GM12878 (cell line): ENCODE results near the gene SPATA16. TPM values are rescaled to one million over a fixed set of nuclear protein-coding genes. Genes with fewer than 3 reads are reported as not detected.

Experiments
- ATAC-seq: fragments of 200-7000 bp; cut with Tn5 transposase; 3 replicates; pipeline ENCODE4 v1.9.1; 2020; ENCODE audit warnings: mild to moderate bottlenecking, moderate library complexity
- BruUV-seq: library from RNA; stranded (reverse); fragments of 400-500 nt; replicated peaks from 2 replicates; lab custom pipeline; 2021; lab: Mats Ljungman, UMichigan
- CTCF ChIA-PET: fragments of 300-600 bp; sonication (Branson Sonifier 250); formaldehyde crosslinking; extraction: SDS; loops from one replicate; lab custom pipeline; 2021; ENCODE audit warnings: inconsistent platforms; lab: Yijun Ruan, JAX
- POLR2A ChIA-PET: fragments of 350-600 bp; formaldehyde crosslinking; extraction: SDS; loops from one replicate; lab custom pipeline; 2021; ENCODE audit warnings: inconsistent platforms; lab: Charles Lee
- RAD21 ChIA-PET: fragments of 300-600 bp; sonication (Branson Sonifier 250); formaldehyde crosslinking; loops from one replicate; lab custom pipeline; 2023; ENCODE audit warnings: antibody characterized with exemption; ENCODE audit not compliant: unreplicated experiment; lab: Charles Lee
- SMC1A ChIA-PET: fragments of 300-600 bp; sonication (Branson Sonifier 250); formaldehyde crosslinking; loops from one replicate; lab custom pipeline; 2023; ENCODE audit not compliant: unreplicated experiment, uncharacterized antibody; lab: Charles Lee
- DNase-seq: peaks from one replicate; pipeline ENCODE4 v3.0.0-alpha.2; 2011; ENCODE audit warnings: low read depth, low spot score
- FAIRE-seq: peaks from 3 replicates; lab custom pipeline; 2011; peaks lifted over from hg19 to GRCh38; lab: Jason Lieb, UNC
- H2AFZ ChIP-seq: 2 replicates; pipeline ENCODE4 v1.6.0; 2011; ENCODE audit warnings: low read depth, low read length, control low read depth; ENCODE audit not compliant: control insufficient read depth
- H3K27ac ChIP-seq: 2 replicates; pipeline ENCODE4 v1.5.1; 2011; ENCODE audit warnings: control low read depth; ENCODE audit not compliant: control insufficient read depth, insufficient read depth
- H3K27me3 ChIP-seq, 2 experiments: replicated peaks in 1 of 2; 2 replicates each; pipeline versions ENCODE4 v1.6.0 to v1.6.1; 2011; ENCODE audit warnings: low read length in 1 of 2; ENCODE audit not compliant: control insufficient read depth in 2 of 2, insufficient read depth in 2 of 2
- H3K36me3 ChIP-seq, 2 experiments: 2 replicates each; pipeline ENCODE4 v1.5.1; 2011; ENCODE audit warnings: low read length in 1 of 2; ENCODE audit not compliant: control insufficient read depth in 2 of 2, insufficient read depth in 2 of 2
- H3K4me1 ChIP-seq: 2 replicates; pipeline ENCODE4 v1.6.1; 2011; ENCODE audit warnings: mild to moderate bottlenecking, low read length, moderate library complexity, mixed read lengths; ENCODE audit not compliant: control insufficient read depth, insufficient read depth
- H3K4me2 ChIP-seq: 2 replicates; pipeline ENCODE4 v1.6.0; 2011; ENCODE audit warnings: control low read depth; ENCODE audit not compliant: control insufficient read depth, insufficient read depth
- H3K4me3 ChIP-seq: fragments of 200-600 bp; sonication (generic); 2 replicates; pipeline ENCODE4 v1.5.1; 2016
- H3K79me2 ChIP-seq: 2 replicates; pipeline ENCODE4 v1.6.0; 2011; ENCODE audit warnings: low read length; ENCODE audit not compliant: control insufficient read depth, insufficient read depth
- H3K9ac ChIP-seq: 2 replicates; pipeline ENCODE4 v1.8.0; 2011; ENCODE audit warnings: low read length, control low read depth, mixed read lengths; ENCODE audit not compliant: control insufficient read depth, insufficient read depth
- H3K9me3 ChIP-seq: replicated peaks from 3 replicates; pipeline ENCODE4 v1.5.1; 2011; ENCODE audit warnings: mild to moderate bottlenecking, low read length; ENCODE audit not compliant: control insufficient read depth, insufficient read depth
- H4K20me1 ChIP-seq: 2 replicates; pipeline ENCODE4 v1.6.0; 2011; ENCODE audit not compliant: control insufficient read depth, insufficient read depth
- BMI1 ChIP-seq: fragments of 450-650 bp; IDR thresholded peaks from 2 replicates; pipeline ENCODE4 v1.6.1; 2016; ENCODE audit warnings: mild to moderate bottlenecking, moderate library complexity, borderline replicate concordance
- DPF2 ChIP-seq: fragments of 450-650 bp; IDR thresholded peaks from 2 replicates; pipeline ENCODE4 v1.6.1; 2017; ENCODE audit warnings: mild to moderate bottlenecking
- ESRRA ChIP-seq: IDR thresholded peaks from 2 replicates; pipeline ENCODE4 v1.6.1; 2012; ENCODE audit warnings: mild to moderate bottlenecking, low read length, improper control_type of control experiment
- FOXK2 ChIP-seq: fragments of 450-650 bp; IDR thresholded peaks from 2 replicates; pipeline ENCODE4 v1.6.1; 2017; ENCODE audit warnings: mild to moderate bottlenecking, moderate library complexity
- GATAD2B ChIP-seq: fragments of 450-650 bp; conservative IDR thresholded peaks from 2 replicates; pipeline ENCODE4 v1.6.1; 2017; ENCODE audit warnings: low read depth, mild to moderate bottlenecking, moderate library complexity
- HDAC2 ChIP-seq: fragments of 200-600 bp; sonication (generic); IDR thresholded peaks from 2 replicates; pipeline ENCODE4 v1.6.1; 2017
- RAD21 ChIP-seq: IDR thresholded peaks from 2 replicates; pipeline ENCODE4 v1.6.1; 2011; ENCODE audit warnings: mild to moderate bottlenecking, low read depth, low read length, moderate library complexity; ENCODE audit not compliant: insufficient read depth
- TAF1 ChIP-seq: IDR thresholded peaks from 2 replicates; pipeline ENCODE4 v1.6.1; 2011; ENCODE audit warnings: mild to moderate bottlenecking, low read depth, low read length, borderline replicate concordance
- ZBED1 ChIP-seq: IDR thresholded peaks from 2 replicates; pipeline ENCODE4 v1.6.1; 2016; ENCODE audit warnings: borderline replicate concordance
- ZSCAN29 ChIP-seq: fragments of 450-650 bp; IDR thresholded peaks from 2 replicates; pipeline ENCODE4 v1.6.1; 2017; ENCODE audit warnings: mild to moderate bottlenecking, moderate library complexity
- WGBS: methylation state at CpG from one replicate; pipeline ENCODE4 v1.1.6; 2016; ENCODE audit warnings: low lambda C conversion rate; ENCODE audit not compliant: insufficient replicate concordance, insufficient coverage; ENCODE audit errors: missing lambda C conversion rate; 5-methylcytosine and 5-hydroxymethylcytosine counted together
- in situ Hi-C: fragments of 300-500 bp; cut with MboI; formaldehyde crosslinking; loops from 9 replicates; pipeline ENCODE4 v1.14.3; 2018; ENCODE audit warnings: mixed read lengths
- intact Hi-C: fragments of 100-400 bp; cut with micrococcal nuclease; formaldehyde crosslinking; loops from one replicate; pipeline ENCODE4 v1.14.2; 2022; ENCODE audit not compliant: unreplicated experiment
- polyA plus RNA-seq, 11 experiments: library from polyadenylated mRNA; depleted of rRNA in 4 of 11; unstranded in 6 of 11; stranded (reverse) in 5 of 11; fragments of >200 nt; fragmentation: Nextera tagmentation in 4 of 11; fragmentation: Illumina TruSeq in 1 of 11; extraction: Ambion mirVana in 4 of 11; extraction: Trizol in 1 of 11; gene quantifications; 1 replicate in 1 of 11; 2 replicates in 10 of 11; pipeline versions ENCODE4 v1.2.1 to v1.2.3, GENCODE V29; 2011 to 2016; ENCODE audit warnings: inconsistent platforms in 2 of 11, missing spikeins in 2 of 11, low read depth in 1 of 11
- total RNA-seq, 4 experiments: library from RNA; depleted of rRNA in 3 of 4; stranded (reverse); fragments of >200 nt in 3 of 4; fragmentation: Illumina TruSeq in 1 of 4; extraction: Trizol in 1 of 4; gene quantifications; 2 replicates each; pipeline versions ENCODE4 v1.2.1 to v1.2.3, GENCODE V29; 2013 to 2021
- TF ChIP-seq, protein P1 (sequence below): fragments of 450-650 bp; IDR thresholded peaks from 2 replicates; pipeline ENCODE4 v1.6.1; 2018; ENCODE audit warnings: mild to moderate bottlenecking, low read depth, moderate library complexity; ENCODE audit not compliant: partially characterized antibody
- TF ChIP-seq, protein P2 (sequence below): fragments of 450-650 bp; IDR thresholded peaks from 2 replicates; pipeline ENCODE4 v1.6.1; 2016; ENCODE audit warnings: mild to moderate bottlenecking, moderate library complexity, borderline replicate concordance

The SPATA16 gene
- total and polyA plus RNA-seq, 10 of the 15 experiments (the other 5 are each of a cell fraction or from before 2014, with no cell fraction given) = 0.04 TPM; not detected in 9

- DNase-seq (no peak), FAIRE-seq (no peak), ATAC-seq (peak; percentile 51)
- ChIA-PET RAD21 (no interaction called here), CTCF (no interaction called here), SMC1A (no interaction called here), POLR2A (no interaction called here)
- no peaks in the 10 kb centered on the region for H4K20me1 ChIP-seq
- no peaks in the 10 kb centered on the region for H3K4me1 ChIP-seq
- H3K9me3 ChIP-seq = no peaks in the 10 kb centered on the region
- no peaks in the 10 kb centered on the region for H3K27me3 ChIP-seq
- intact Hi-C loops (no loop called here), in situ Hi-C loops (no loop called here)
- BruUV-seq = no TSS peak
- no peaks in the 10 kb centered on the region for H3K36me3 ChIP-seq
- no peak overlapping the region for H3K4me3 ChIP-seq
- 0% methylated on average over 3 of the region's 3 CpGs for WGBS
- TF ChIP-seq BMI1 (no peak), DPF2 (no peak), ZBED1 (no peak)
- no peak overlapping the region for H3K4me2 ChIP-seq
- no peak overlapping the region for H2AFZ ChIP-seq
- no peak overlapping the region for H3K27ac ChIP-seq
- no peak overlapping the region for H3K9ac ChIP-seq
- H3K79me2 ChIP-seq = no peaks in the 10 kb centered on the region
Measured at GRCh38 chr3:173065543-173065981, 75.5 kb downstream of the SPATA16 start.

DNA sequence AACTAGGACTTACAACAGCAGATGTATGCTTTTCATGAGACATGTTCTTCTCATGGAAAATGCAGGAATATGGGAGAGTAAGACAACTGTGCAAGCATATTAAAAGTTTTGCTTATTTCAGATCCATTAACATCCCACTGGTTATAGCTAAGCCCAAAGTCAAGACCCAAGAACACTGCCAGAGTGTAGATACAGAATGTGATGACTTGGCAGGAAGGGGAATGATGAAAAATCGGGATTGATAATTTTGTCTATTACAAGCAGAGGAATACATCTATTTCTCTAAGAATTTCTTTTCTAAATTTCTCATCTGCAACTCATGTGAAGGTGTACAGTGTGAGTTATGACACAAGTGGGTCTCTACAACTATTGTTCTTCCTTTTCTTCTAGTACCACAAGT is 76.4 kb downstream of the SPATA16 start:
- ChIA-PET SMC1A (interaction anchor here (1.8 kb wide), 1 partner anchor 17 kb away, joined by 4 read pairs; no protein-coding TSS in a partner anchor), RAD21 (no interaction called here), CTCF (no interaction called here), POLR2A (interaction anchor here (0.7 kb wide), 1 partner anchor 939 kb away, joined by 4 read pairs; no protein-coding TSS in a partner anchor)
- no peaks in the 10 kb centered on the region for H3K79me2 ChIP-seq
- H3K4me3 ChIP-seq = no peak overlapping the region
- in situ Hi-C loops = no loop called here
- ATAC-seq (no peak), FAIRE-seq (no peak), DNase-seq (no peak)
- no peaks in the 10 kb centered on the region for H3K9me3 ChIP-seq
- H3K9ac ChIP-seq = no peak overlapping the region
- no peaks in the 10 kb centered on the region for H3K36me3 ChIP-seq
- no TSS peak for BruUV-seq
- no peak overlapping the region for H3K4me2 ChIP-seq
- no peaks in the 10 kb centered on the region for H3K4me1 ChIP-seq
- no peak overlapping the region for H3K27ac ChIP-seq
- H3K27me3 ChIP-seq = no peaks in the 10 kb centered on the region
- WGBS = 14% methylated on average over 1 of the region's 1 CpG
- no peaks in the 10 kb centered on the region for H4K20me1 ChIP-seq
- H2AFZ ChIP-seq = no peak overlapping the region
- intact Hi-C loops = no loop called here
- TF ChIP-seq RAD21 (no peak), HDAC2 (no peak), ZBED1 (no peak), FOXK2 (no peak), ESRRA (no peak), ZSCAN29 (no peak), GATAD2B (no peak), BMI1 (no peak), TAF1 (no peak)
- TF ChIP-seq, protein P1, sequence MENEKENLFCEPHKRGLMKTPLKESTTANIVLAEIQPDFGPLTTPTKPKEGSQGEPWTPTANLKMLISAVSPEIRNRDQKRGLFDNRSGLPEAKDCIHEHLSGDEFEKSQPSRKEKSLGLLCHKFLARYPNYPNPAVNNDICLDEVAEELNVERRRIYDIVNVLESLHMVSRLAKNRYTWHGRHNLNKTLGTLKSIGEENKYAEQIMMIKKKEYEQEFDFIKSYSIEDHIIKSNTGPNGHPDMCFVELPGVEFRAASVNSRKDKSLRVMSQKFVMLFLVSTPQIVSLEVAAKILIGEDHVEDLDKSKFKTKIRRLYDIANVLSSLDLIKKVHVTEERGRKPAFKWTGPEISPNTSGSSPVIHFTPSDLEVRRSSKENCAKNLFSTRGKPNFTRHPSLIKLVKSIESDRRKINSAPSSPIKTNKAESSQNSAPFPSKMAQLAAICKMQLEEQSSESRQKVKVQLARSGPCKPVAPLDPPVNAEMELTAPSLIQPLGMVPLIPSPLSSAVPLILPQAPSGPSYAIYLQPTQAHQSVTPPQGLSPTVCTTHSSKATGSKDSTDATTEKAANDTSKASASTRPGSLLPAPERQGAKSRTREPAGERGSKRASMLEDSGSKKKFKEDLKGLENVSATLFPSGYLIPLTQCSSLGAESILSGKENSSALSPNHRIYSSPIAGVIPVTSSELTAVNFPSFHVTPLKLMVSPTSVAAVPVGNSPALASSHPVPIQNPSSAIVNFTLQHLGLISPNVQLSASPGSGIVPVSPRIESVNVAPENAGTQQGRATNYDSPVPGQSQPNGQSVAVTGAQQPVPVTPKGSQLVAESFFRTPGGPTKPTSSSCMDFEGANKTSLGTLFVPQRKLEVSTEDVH = no peak
- TF ChIP-seq, protein P2, sequence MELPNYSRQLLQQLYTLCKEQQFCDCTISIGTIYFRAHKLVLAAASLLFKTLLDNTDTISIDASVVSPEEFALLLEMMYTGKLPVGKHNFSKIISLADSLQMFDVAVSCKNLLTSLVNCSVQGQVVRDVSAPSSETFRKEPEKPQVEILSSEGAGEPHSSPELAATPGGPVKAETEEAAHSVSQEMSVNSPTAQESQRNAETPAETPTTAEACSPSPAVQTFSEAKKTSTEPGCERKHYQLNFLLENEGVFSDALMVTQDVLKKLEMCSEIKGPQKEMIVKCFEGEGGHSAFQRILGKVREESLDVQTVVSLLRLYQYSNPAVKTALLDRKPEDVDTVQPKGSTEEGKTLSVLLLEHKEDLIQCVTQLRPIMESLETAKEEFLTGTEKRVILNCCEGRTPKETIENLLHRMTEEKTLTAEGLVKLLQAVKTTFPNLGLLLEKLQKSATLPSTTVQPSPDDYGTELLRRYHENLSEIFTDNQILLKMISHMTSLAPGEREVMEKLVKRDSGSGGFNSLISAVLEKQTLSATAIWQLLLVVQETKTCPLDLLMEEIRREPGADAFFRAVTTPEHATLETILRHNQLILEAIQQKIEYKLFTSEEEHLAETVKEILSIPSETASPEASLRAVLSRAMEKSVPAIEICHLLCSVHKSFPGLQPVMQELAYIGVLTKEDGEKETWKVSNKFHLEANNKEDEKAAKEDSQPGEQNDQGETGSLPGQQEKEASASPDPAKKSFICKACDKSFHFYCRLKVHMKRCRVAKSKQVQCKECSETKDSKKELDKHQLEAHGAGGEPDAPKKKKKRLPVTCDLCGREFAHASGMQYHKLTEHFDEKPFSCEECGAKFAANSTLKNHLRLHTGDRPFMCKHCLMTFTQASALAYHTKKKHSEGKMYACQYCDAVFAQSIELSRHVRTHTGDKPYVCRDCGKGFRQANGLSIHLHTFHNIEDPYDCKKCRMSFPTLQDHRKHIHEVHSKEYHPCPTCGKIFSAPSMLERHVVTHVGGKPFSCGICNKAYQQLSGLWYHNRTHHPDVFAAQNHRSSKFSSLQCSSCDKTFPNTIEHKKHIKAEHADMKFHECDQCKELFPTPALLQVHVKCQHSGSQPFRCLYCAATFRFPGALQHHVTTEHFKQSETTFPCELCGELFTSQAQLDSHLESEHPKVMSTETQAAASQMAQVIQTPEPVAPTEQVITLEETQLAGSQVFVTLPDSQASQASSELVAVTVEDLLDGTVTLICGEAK = no peak
